Central memory CD8-positive, alpha-beta T cell (primary cell): ENCODE measurements around the gene GDI1.

Experiments
- ATAC-seq: fragments of 150-1000 bp; cut with Tn5 transposase; replicated peaks from 2 replicates; pipeline ENCODE4 v1.10.0; 2022; ENCODE audit warnings: mild to moderate bottlenecking, moderate FRiP score, moderate number of reproducible peaks; ENCODE audit not compliant: poor library complexity, severe bottlenecking; ENCODE audit errors: extremely low read depth
- DNase-seq, 2 donors: peaks; one replicate each; pipeline ENCODE4 v3.0.0; 2021; ENCODE audit warnings: low spot score in 2 of 2
- H3K27ac Mint-ChIP-seq: one replicate; pipeline ENCODE4 v1.8.0; 2022; ENCODE audit warnings: low read depth, mild to moderate bottlenecking, moderate library complexity, mixed read lengths
- H3K27me3 Mint-ChIP-seq: one replicate; pipeline ENCODE4 v1.8.0; 2022; ENCODE audit warnings: mixed read lengths
- H3K36me3 Mint-ChIP-seq: one replicate; pipeline ENCODE4 v1.8.0; 2022; ENCODE audit warnings: mild to moderate bottlenecking, moderate library complexity, mixed read lengths; ENCODE audit not compliant: insufficient read depth
- H3K4me1 Mint-ChIP-seq: one replicate; pipeline ENCODE4 v1.8.0; 2022; ENCODE audit warnings: mixed read lengths
- H3K4me3 Mint-ChIP-seq: one replicate; pipeline ENCODE4 v1.8.0; 2022; ENCODE audit warnings: mild to moderate bottlenecking, moderate library complexity, mixed read lengths
- H3K9me3 Mint-ChIP-seq: one replicate; pipeline ENCODE4 v1.8.0; 2022; ENCODE audit warnings: mixed read lengths

GDI1 gene

GRCh38 chrX:154463611-154464220 lies 26.8 kb downstream of the GDI1 start:
- Mint-ChIP-seq H3K27ac (no peak overlapping the region), H3K4me3 (no peak overlapping the region), H3K36me3 (peaks cover 6% of the 10 kb centered on the region), H3K4me1 (peaks cover 11% of the 10 kb centered on the region), H3K9me3 (no peaks in the 10 kb centered on the region), H3K27me3 (no peaks in the 10 kb centered on the region)
- DNase-seq, result no peak
- ATAC-seq, result no peak

GRCh38 chrX:154464806-154465365 lies 27.9 kb downstream of the GDI1 start:
- Mint-ChIP-seq H3K9me3 (no peaks in the 10 kb centered on the region), H3K27ac (no peak overlapping the region), H3K4me3 (no peak overlapping the region), H3K27me3 (no peaks in the 10 kb centered on the region), H3K4me1 (peaks cover 5% of the 10 kb centered on the region), H3K36me3 (peaks cover 8% of the 10 kb centered on the region)
- ATAC-seq (no peak), DNase-seq (no peak)

- ATAC-seq, result no peak
- no peak overlapping the region for H3K4me3 Mint-ChIP-seq
Observed at GRCh38 chrX:154465601-154466000, 28.6 kb downstream of the GDI1 start.

GRCh38 chrX:154466036-154466435 lies 29.1 kb downstream of the GDI1 start:
- Mint-ChIP-seq H3K27ac (no peak overlapping the region), H3K4me1 (no peaks in the 10 kb centered on the region), H3K4me3 (no peak overlapping the region), H3K9me3 (no peaks in the 10 kb centered on the region), H3K36me3 (peaks cover 9% of the 10 kb centered on the region), H3K27me3 (no peaks in the 10 kb centered on the region)
- ATAC-seq (no peak), DNase-seq (no peak)

More at GRCh38 chrX:154465601-154466000, 28.6 kb downstream of the GDI1 start:
- Mint-ChIP-seq H3K27me3 (no peaks in the 10 kb centered on the region), H3K36me3 (peaks cover 8% of the 10 kb centered on the region), H3K9me3 (no peaks in the 10 kb centered on the region), H3K4me1 (no peaks in the 10 kb centered on the region), H3K27ac (no peak overlapping the region)
- no peak for DNase-seq

GRCh38 chrX:154466907-154467306 lies 30.0 kb downstream of the GDI1 start:
- ATAC-seq (no peak), DNase-seq (no peak)
- no peak overlapping the region for H3K4me3 Mint-ChIP-seq
- H3K4me1 Mint-ChIP-seq, result no peaks in the 10 kb centered on the region
- H3K36me3 Mint-ChIP-seq, result peaks cover 14% of the 10 kb centered on the region
- H3K27me3 Mint-ChIP-seq, result no peaks in the 10 kb centered on the region
- no peak overlapping the region for H3K27ac Mint-ChIP-seq
- H3K9me3 Mint-ChIP-seq, result no peaks in the 10 kb centered on the region

GRCh38 chrX:154467556-154467955 lies 30.6 kb downstream of the GDI1 start:
- DNase-seq (no peak), ATAC-seq (no peak)
- H3K36me3 Mint-ChIP-seq, result peaks cover 14% of the 10 kb centered on the region

GRCh38 chrX:154468217-154468616 lies 31.3 kb downstream of the GDI1 start:
- no peak overlapping the region for H3K4me3 Mint-ChIP-seq
- H3K27ac Mint-ChIP-seq, result no peak overlapping the region
- no peak for ATAC-seq
- no peak for DNase-seq
- no peaks in the 10 kb centered on the region for H3K4me1 Mint-ChIP-seq
- H3K36me3 Mint-ChIP-seq, result peaks cover 14% of the 10 kb centered on the region
- no peaks in the 10 kb centered on the region for H3K27me3 Mint-ChIP-seq
- no peaks in the 10 kb centered on the region for H3K9me3 Mint-ChIP-seq

More at GRCh38 chrX:154467556-154467955, 30.6 kb downstream of the GDI1 start:
- H3K9me3 Mint-ChIP-seq, result no peaks in the 10 kb centered on the region
- H3K4me1 Mint-ChIP-seq, result no peaks in the 10 kb centered on the region
- no peaks in the 10 kb centered on the region for H3K27me3 Mint-ChIP-seq
- no peak overlapping the region for H3K4me3 Mint-ChIP-seq
- no peak overlapping the region for H3K27ac Mint-ChIP-seq

GRCh38 chrX:154469114-154469513 lies 32.2 kb downstream of the GDI1 start:
- ATAC-seq (no peak), DNase-seq (no peak)
- Mint-ChIP-seq H3K36me3 (peaks cover 17% of the 10 kb centered on the region), H3K4me3 (no peak overlapping the region), H3K27me3 (no peaks in the 10 kb centered on the region), H3K9me3 (no peaks in the 10 kb centered on the region), H3K4me1 (no peaks in the 10 kb centered on the region), H3K27ac (no peak overlapping the region)

GRCh38 chrX:154469880-154470279 lies 32.9 kb downstream of the GDI1 start:
- no peak overlapping the region for H3K27ac Mint-ChIP-seq
- H3K27me3 Mint-ChIP-seq, result no peaks in the 10 kb centered on the region
- no peaks in the 10 kb centered on the region for H3K4me1 Mint-ChIP-seq
- H3K4me3 Mint-ChIP-seq, result no peak overlapping the region
- no peak for ATAC-seq
- peaks cover 18% of the 10 kb centered on the region for H3K36me3 Mint-ChIP-seq
- H3K9me3 Mint-ChIP-seq, result no peaks in the 10 kb centered on the region
- DNase-seq, result no peak

- no peaks in the 10 kb centered on the region for H3K9me3 Mint-ChIP-seq
- H3K36me3 Mint-ChIP-seq, result peaks cover 18% of the 10 kb centered on the region
- no peaks in the 10 kb centered on the region for H3K27me3 Mint-ChIP-seq
- H3K27ac Mint-ChIP-seq, result no peak overlapping the region
- ATAC-seq (no peak), DNase-seq (no peak)
- H3K4me3 Mint-ChIP-seq, result no peak overlapping the region
- no peaks in the 10 kb centered on the region for H3K4me1 Mint-ChIP-seq
Observed at GRCh38 chrX:154470434-154470833, 33.5 kb downstream of the GDI1 start.

GRCh38 chrX:154470914-154471568 lies 34.1 kb downstream of the GDI1 start:
- H3K4me3 Mint-ChIP-seq, result no peak overlapping the region
- H3K27ac Mint-ChIP-seq, result no peak overlapping the region
- peaks cover 17% of the 10 kb centered on the region for H3K36me3 Mint-ChIP-seq
- no peaks in the 10 kb centered on the region for H3K27me3 Mint-ChIP-seq
- H3K4me1 Mint-ChIP-seq, result no peaks in the 10 kb centered on the region
- DNase-seq (no peak), ATAC-seq (no peak)
- no peaks in the 10 kb centered on the region for H3K9me3 Mint-ChIP-seq

GRCh38 chrX:154471839-154472684 lies 35.1 kb downstream of the GDI1 start:
- H3K27ac Mint-ChIP-seq, result no peak overlapping the region
- ATAC-seq (no peak), DNase-seq (no peak)
- no peaks in the 10 kb centered on the region for H3K27me3 Mint-ChIP-seq
- no peak overlapping the region for H3K4me3 Mint-ChIP-seq
- H3K36me3 Mint-ChIP-seq, result peaks cover 18% of the 10 kb centered on the region
- H3K4me1 Mint-ChIP-seq, result no peaks in the 10 kb centered on the region
- no peaks in the 10 kb centered on the region for H3K9me3 Mint-ChIP-seq
